ENCODE measurements around the gene TP53I13. TPM values are rescaled to one million over a fixed set of nuclear protein-coding genes. Genes with fewer than 3 reads are reported as not detected.

The TP53I13 gene
- total RNA-seq, 1 experiment from 2014 or later = 123 TPM

DNA sequence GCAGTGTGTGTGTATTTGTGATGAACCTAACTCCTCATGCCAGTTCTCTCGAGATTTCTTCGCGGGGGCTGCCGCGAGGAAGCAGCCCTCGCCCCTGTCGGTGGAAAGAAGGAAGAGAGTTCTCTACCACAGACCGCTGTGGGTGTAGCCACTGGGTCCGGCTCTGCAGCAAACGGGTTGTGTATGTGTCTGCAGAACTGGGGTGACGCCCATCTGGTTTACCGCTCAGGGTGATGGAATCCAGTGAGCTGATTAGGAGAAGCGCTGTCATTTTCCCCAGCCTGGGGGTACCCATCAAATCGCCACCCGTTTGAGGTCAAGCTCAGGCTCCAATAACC is 46.5 kb downstream of the TP53I13 start:
- in situ Hi-C loops (cut with HindIII; ENCODE audit: low pct_unique_long_range_greater_than_20kb, low sequenced_read_pairs) = no loop called here
- ChIA-PET POLR2A (no interaction called here), CTCF (no interaction called here)
- no peaks in the 10 kb centered on the region for H3K36me3 ChIP-seq (ENCODE audit: control insufficient read depth, insufficient read depth, low read length)
- no peaks in the 10 kb centered on the region for H3K9me3 ChIP-seq (ENCODE audit: control insufficient read depth, insufficient read depth, low read depth, low read length)
- H3K27me3 ChIP-seq (ENCODE audit: control insufficient read depth, insufficient read depth, low read length) = no peaks in the 10 kb centered on the region
- no peak for DNase-seq (ENCODE audit: low read depth, low spot score)
- ATAC-seq = peak; percentile 17
- no peak for TF ChIP-seq REST (IDR thresholded peaks at IDR 0.05; ENCODE audit: insufficient read depth in 1 of 2, low read depth in 2 of 2, low read length in 1 of 2)
- intact Hi-C loops (cut with micrococcal nuclease; ENCODE audit: unreplicated experiment) = no loop called here
- peak overlapping the region; percentile 42 for H3K27ac ChIP-seq (ENCODE audit: low read length)
- peak overlapping the region; percentile 40 to 54 for H3K4me3 ChIP-seq (ENCODE audit: low read depth in 2 of 2, low read length in 2 of 2)
- BruUV-seq (replicated peaks) = no TSS peak
- peaks cover 37% of the 10 kb centered on the region for H3K4me1 ChIP-seq (ENCODE audit: control insufficient read depth, insufficient read depth, low read length)

DNA sequence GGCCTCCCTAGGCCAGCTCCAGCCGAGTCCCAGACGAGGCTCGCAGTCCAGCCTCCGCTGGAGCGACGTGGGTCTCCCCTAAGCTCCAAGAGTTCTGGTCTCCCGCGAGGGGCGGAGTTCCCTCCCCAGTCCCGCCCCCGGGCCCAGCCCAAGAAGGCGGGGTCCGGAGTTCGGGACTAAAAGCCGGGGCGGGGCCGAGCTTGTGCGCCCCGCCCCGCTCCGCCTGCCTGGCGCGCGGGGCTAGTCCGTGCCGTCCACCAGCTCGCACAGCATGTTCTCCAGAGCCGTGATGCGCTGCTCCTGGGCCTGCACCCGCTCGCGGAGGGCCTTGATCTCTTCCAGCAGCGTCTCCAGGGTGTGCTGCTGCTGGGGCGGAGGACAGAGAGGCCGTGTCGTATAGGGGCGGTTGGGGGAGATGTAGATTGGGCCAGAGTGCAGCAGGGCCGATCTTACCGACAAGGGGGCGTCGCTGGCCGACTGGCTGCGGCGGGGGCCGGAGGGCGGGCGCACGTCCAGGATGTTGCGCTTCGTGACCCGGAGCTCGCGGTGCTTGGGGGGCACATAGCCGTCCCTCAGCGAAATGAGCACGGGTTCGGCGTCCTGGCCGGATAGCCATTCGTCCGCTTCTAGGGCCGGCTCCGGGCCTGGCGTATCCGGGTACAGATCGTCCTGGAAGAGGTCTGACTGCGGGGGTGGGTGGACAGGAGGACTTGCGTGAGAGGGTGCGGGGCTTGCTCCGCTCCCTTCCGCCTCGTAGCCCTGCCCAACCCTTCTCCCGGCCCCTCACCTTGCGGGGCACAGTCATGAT is 47.2 kb downstream of the TP53I13 start:
- Histone ChIP-seq H3K4me1 (ENCODE audit: control insufficient read depth, insufficient read depth, low read length) (peaks cover 37% of the 10 kb centered on the region), H3K27ac (ENCODE audit: low read length) (peak overlapping the region; percentile 19; the same call in 1 of the 2 replicates), H3K27me3 (ENCODE audit: control insufficient read depth, insufficient read depth, low read length) (no peaks in the 10 kb centered on the region), H3K4me3 (ENCODE audit: low read depth in 2 of 2, low read length in 2 of 2) (peak overlapping the region; percentile 40 to 54), H3K36me3 (ENCODE audit: control insufficient read depth, insufficient read depth, low read length) (no peaks in the 10 kb centered on the region), H3K9me3 (ENCODE audit: control insufficient read depth, insufficient read depth, low read depth, low read length) (no peaks in the 10 kb centered on the region)
- ChIA-PET CTCF (interaction anchor here (0.6 to 2.1 kb wide), 5 partner anchors 18 to 246 kb away, joined by 3 to 7 read pairs (median 5); no protein-coding TSS in a partner anchor), POLR2A (interaction anchor here (0.9 kb wide), 1 partner anchor 24 kb away, joined by 3 read pairs; no protein-coding TSS in a partner anchor)
- no peak for DNase-seq (ENCODE audit: low read depth, low spot score)
- ATAC-seq = peak; percentile 83
- no peak for TF ChIP-seq TCF7L2 (IDR thresholded peaks at IDR 0.05; ENCODE audit: low read depth, low read length)
- TF ChIP-seq POLR2AphosphoS5 (IDR thresholded peaks at IDR 0.05; ENCODE audit: low read depth, low read length) = no peak; the same call in 1 of the 2 replicates
- no peak for TF ChIP-seq REST (IDR thresholded peaks at IDR 0.05; ENCODE audit: insufficient read depth in 1 of 2, low read depth in 2 of 2, low read length in 1 of 2)
- TF ChIP-seq, protein P1, sequence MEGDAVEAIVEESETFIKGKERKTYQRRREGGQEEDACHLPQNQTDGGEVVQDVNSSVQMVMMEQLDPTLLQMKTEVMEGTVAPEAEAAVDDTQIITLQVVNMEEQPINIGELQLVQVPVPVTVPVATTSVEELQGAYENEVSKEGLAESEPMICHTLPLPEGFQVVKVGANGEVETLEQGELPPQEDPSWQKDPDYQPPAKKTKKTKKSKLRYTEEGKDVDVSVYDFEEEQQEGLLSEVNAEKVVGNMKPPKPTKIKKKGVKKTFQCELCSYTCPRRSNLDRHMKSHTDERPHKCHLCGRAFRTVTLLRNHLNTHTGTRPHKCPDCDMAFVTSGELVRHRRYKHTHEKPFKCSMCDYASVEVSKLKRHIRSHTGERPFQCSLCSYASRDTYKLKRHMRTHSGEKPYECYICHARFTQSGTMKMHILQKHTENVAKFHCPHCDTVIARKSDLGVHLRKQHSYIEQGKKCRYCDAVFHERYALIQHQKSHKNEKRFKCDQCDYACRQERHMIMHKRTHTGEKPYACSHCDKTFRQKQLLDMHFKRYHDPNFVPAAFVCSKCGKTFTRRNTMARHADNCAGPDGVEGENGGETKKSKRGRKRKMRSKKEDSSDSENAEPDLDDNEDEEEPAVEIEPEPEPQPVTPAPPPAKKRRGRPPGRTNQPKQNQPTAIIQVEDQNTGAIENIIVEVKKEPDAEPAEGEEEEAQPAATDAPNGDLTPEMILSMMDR (IDR thresholded peaks at IDR 0.05) = no peak
- TF ChIP-seq SIN3A (IDR thresholded peaks at IDR 0.05; ENCODE audit: borderline replicate concordance, insufficient read depth, low read depth, low read length) = peak; percentile 40; the same call in 1 of the 2 replicates
- intact Hi-C loops (cut with micrococcal nuclease; ENCODE audit: unreplicated experiment) = no loop called here
- in situ Hi-C loops (cut with HindIII; ENCODE audit: low pct_unique_long_range_greater_than_20kb, low sequenced_read_pairs) = no loop called here
- BruUV-seq (replicated peaks) = no TSS peak

Data from Panc1 (cell line).